SU-DHL-6 (cell line): ENCODE measurements around the gene PRR12.

Source experiments
- CTCF ChIP-seq: fragments of 200-600 bp; sonication (generic); IDR thresholded peaks from one replicate; pipeline ENCODE4 v1.5.1; 2017; ENCODE audit warnings: antibody characterized with exemption, mild to moderate bottlenecking, low read length, moderate library complexity; ENCODE audit not compliant: insufficient read depth, poor library complexity, severe bottlenecking
- EZH2phosphoT487 ChIP-seq: fragments of 200-600 bp; sonication (generic), shearing (Covaris generic); conservative IDR thresholded peaks from 2 replicates; pipeline ENCODE4 v1.6.1; 2018; ENCODE audit warnings: mild to moderate bottlenecking, antibody characterized with exemption, low read length, moderate library complexity, mixed read lengths

GRCh38 chr19:49566302-49566701 lies 24.7 kb upstream of the PRR12 start:
- TF ChIP-seq CTCF (no peak), EZH2phosphoT487 (no peak)
